ENCODE data around the gene KNOP1.

- TF ChIP-seq CTCF (IDR thresholded peaks at IDR 0.05 in 4 of 5, conservative IDR thresholded peaks at IDR 0.05 in 1 of 5), result no peak
- TF ChIP-seq POLR2A (IDR thresholded peaks at IDR 0.05), result no peak
These were observed 37.2 kb upstream of the KNOP1 start for GRCh38 chr16:19755268-19755667.
